Stimulated activated CD4-positive, alpha-beta T cell treated with anti-CD3 and anti-CD28 coated beads, Interleukin-1b, Interleukin-23, amount 100 ng/mL, for 1 hour (primary cell): ENCODE measurements around the gene ARHGEF7.

ENCODE experiments used
- DNase-seq, 2 donors: peaks; one replicate each; pipeline ENCODE4 v3.0.0-alpha.2; 2020; ENCODE audit warnings: low read depth in 2 of 2

ARHGEF7 gene

DNA sequence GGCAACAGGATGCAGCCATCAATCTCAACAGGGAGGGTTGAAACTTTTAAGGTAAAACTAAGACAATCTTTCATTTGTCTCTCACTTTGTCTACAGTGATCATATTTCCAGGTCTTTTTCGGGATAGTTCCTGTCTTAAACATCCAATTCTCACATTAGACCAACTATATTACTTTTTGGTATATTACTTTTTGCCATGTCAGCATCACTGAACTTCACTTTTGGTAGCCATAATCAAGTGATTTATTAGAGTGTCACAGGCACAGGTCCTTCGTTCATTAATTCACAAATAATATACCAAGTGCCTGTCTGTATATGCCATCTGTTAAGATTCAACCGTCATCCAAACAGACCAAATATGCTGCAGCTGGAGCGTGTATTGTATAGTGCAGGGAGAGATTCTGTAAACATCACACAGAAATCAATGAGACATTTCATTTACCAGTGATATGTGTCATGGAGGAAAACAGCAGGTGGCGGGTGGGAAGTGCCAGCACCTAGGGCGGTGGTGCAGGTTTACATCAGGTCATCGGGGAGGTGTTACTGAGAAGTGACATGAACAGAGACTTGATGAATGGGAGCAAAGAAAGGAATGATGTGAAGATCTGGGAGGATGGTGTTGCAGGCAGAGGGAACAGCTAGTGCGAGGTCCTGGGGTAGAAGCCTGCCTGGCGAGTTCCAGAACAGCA lies 24.9 kb downstream of the ARHGEF7 start:
- no peak for DNase-seq

- DNase-seq: no peak
Observed at GRCh38 chr13:111140562-111141105, 25.5 kb downstream of the ARHGEF7 start.

GRCh38 chr13:111142472-111142871 lies 27.4 kb downstream of the ARHGEF7 start:
- no peak for DNase-seq

- no peak for DNase-seq
Observed at GRCh38 chr13:111143865-111144540, 28.9 kb downstream of the ARHGEF7 start.

GRCh38 chr13:111145071-111145470 lies 30.0 kb downstream of the ARHGEF7 start:
- no peak for DNase-seq

DNA sequence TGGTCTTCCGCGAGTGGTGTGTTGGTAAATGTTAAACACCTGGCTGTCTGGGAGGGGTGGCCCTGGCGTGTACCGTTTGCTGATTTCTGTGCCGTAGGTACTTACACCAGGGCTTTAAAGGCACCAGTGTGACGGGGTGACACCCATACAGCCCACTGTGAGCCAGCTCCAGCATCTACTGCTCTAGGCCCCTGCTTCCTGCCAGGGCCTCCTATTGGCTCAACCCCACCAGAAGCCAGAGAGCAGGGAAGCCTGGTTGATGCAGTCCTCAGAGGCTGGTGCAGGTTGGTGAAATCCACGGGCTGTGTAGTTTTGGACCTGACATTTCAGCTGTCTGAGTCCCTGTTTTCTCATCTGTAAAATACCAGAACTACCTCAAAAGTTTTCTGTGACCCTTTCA lies 30.4 kb downstream of the ARHGEF7 start:
- no peak for DNase-seq

DNA sequence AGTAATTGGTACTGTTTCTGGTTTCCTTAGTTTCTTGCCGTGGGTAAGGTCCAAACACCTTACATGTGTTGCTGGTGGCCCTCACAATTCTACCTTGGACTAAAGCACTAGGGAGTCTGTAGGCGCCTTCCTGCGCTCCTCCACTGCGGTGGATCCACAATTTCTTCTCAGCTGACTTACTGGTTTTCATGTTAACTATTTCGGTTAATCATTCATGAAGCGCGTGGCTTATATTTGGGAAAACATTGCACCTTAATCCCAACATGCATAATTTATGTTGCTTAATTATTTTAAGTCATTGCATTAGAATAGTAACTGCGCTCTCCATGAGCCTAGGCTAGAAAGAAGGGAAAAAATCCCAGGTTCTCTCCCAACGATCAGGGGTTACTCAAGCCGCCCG lies 37.7 kb downstream of the ARHGEF7 start:
- no peak for DNase-seq

GRCh38 chr13:111153279-111153976 lies 38.3 kb downstream of the ARHGEF7 start:
- peak; percentile 72 to 96 for DNase-seq

- peak in 1 of 2 donors; percentile 16 for DNase-seq
Observed at GRCh38 chr13:111153977-111154332, 38.8 kb downstream of the ARHGEF7 start.

- DNase-seq: no peak
Observed at GRCh38 chr13:111156421-111156820, 41.3 kb downstream of the ARHGEF7 start.

GRCh38 chr13:111158136-111158805 lies 43.2 kb downstream of the ARHGEF7 start:
- DNase-seq: no peak

DNA sequence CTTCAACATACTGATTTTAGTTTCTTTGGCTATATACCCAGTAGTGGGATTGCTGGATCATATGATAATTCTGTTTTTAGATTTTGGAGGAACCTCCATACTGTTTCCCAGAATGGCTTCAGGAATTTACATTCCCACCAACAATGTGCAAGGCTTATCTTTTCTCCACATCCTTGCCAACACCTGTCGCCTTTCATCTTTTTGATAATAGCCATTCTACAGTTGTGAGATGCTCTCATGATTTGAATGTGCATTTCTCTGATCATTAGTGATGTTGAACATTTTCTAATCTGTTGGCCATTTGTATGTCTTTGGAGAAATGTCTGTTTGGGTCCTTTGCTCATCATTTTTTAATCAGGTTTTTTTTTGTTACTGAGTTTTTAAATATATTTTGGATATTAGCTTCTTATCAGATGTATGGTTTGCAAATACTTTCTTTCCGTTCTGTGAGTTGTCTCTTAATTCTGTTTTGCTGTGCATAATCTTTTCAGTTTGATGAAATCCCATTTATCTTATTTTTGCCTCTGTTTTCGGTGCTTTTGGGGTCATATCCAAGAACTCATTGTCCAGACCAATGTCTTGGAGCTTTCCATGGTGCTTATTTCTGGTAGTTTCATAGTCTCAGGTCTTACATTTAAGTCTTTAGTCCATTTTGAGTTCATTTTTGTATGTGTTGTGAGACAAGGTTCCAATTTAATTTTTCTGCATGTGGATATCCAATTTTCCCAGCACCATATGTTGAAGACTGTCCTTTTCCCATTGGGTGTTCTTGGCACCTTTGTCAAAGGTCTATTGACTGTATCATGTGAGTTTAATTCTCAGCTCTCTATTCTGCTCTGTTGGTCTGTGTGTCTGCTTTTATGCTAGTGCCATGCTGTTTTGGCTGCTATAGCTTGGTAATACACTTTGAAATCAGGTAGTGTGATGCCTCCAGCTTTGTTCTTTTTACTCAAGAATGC lies 44.5 kb downstream of the ARHGEF7 start:
- no peak for DNase-seq

GRCh38 chr13:111160648-111161047 lies 45.5 kb downstream of the ARHGEF7 start:
- DNase-seq: no peak

- DNase-seq: no peak
Observed at GRCh38 chr13:111161601-111162600, 46.8 kb downstream of the ARHGEF7 start.

GRCh38 chr13:111165241-111166010 lies 50.3 kb downstream of the ARHGEF7 start:
- DNase-seq: no peak

GRCh38 chr13:111166882-111167675 lies 52.0 kb downstream of the ARHGEF7 start:
- no peak for DNase-seq

- DNase-seq: no peak
Observed at GRCh38 chr13:111168107-111168506, 53.0 kb downstream of the ARHGEF7 start.

DNA sequence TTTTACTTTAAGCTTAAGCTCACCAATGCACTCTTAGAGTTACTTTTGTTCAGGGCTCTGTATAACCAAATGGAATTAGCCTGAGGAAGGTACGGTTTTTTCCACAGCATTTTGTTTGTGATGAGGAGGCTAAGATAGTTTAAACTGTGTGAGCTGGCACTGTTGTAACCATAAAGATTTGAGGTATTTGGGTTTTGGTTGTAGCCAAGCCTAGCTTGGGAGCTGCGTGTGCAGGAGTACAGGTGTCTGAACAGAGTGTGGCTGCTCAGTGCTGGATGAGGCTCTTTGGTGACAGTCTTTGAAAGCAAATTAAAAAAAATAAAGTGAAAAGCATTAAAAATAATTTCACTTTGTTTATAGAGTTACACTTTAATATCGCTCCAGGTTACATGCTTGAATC lies 56.0 kb downstream of the ARHGEF7 start:
- DNase-seq: no peak
